ENCODE data around the gene PACSIN2.
A peak's percentile ranks its signal among the peaks of the same experiment; 100 is the strongest.
"Not testable (repeated sequence)": the region's sequence is repeated elsewhere in the genome, so short reads cannot be mapped to it uniquely, and the experiment has no call there.

PACSIN2 gene

GRCh38 chr22:42922374-42923191 lies 92.4 kb downstream of the PACSIN2 start:
- DNase-seq = peak; percentile 59

DNA sequence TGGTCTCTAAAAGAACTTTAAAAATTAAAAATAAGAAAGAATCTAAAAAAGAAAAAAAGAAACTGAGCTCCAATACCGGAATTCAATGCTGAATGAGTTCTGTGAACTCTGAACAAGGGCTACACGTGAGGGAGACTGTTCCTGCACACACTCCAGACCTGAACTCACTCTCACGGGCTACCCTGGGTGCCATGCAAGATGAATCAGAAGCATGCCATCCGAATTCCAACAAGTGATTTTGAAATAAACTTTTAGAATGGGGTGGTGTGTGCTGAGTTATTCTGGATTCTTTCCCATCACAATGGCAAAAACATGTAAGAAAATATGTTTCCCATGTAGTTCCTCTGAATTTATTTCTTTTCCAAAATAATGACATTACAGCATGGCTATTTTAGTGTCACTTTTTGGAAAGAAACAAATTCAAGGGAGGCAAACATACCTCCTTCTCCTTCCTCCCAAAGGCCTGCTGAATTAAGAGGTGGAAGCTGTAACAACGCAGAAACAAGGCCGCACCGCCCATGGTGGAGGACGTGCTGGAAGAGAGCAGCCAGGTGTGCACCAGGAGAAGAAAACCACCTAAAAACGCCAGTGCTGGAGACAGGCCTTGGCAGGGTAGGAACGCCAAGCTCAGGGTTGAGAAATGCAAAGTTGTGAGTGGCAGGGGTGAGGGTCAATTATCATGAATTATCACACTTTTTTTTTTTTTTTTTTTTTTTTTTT lies 94.7 kb downstream of the PACSIN2 start:
- DNase-seq = no peak

DNA sequence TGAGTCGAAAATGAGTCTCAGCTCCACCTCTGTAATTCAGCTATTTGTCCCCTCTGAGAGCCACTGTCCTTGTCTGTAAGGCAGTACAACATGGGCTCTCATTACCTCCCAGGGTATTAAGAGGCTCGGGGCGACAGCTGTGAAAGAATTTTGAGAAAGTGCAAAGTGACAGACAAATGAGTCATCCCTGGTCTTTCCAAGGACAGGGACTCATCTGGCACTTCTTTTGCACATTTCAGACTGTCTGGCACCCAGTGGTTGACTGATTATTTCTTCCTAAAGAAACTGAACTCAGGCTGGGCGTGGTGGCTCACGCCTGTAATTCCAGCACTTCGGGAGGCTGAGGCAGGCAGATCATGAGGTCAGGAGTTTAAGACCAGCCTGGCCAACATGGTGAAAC lies 95.8 kb downstream of the PACSIN2 start:
- DNase-seq = peak; percentile 60

GRCh38 chr22:42918500-42918899 lies 96.4 kb downstream of the PACSIN2 start:
- no peak for DNase-seq

- DNase-seq = not testable (repeated sequence)
Observed at GRCh38 chr22:42917358-42917757, 97.6 kb downstream of the PACSIN2 start.

DNA sequence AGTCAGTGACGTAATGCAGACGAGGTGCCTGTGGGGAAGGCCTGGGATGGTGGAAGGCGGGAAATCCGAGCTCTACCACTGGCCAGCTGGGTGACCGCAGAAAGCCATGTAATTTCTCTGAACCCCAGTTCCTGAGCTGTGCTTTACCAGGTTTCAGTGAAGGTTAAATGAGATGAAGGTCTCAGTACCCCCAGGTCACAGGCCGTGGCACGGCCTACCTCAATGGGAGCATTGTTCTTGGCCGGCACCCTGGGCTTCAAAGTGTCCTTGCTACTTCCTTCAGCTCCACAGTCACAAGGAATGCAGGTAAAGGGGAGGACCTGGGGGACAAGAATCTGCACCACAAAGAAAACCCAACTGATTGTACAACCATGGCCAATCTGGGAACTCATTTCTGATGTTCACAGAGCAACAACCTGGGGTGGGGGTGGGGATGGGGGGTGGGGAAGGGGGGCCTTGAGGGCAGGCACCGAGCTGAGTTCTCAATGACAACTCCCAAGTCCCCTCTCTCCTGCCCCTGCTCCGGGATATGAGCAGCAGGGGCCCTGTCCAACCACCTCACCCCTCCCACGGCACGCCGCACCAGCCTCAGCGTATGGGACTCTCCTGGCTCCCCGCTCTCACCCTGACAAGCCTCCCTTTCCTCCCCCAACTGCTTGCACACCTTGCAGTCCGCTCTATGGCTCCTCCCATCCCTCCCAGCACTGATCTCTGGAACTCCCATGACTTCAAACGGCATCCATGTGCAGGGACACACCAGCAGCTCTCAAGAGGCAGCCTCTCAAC lies 98.8 kb downstream of the PACSIN2 start:
- DNase-seq = no peak

- no peak for DNase-seq
Observed at GRCh38 chr22:42914511-42915076, 100.4 kb downstream of the PACSIN2 start.

DNA sequence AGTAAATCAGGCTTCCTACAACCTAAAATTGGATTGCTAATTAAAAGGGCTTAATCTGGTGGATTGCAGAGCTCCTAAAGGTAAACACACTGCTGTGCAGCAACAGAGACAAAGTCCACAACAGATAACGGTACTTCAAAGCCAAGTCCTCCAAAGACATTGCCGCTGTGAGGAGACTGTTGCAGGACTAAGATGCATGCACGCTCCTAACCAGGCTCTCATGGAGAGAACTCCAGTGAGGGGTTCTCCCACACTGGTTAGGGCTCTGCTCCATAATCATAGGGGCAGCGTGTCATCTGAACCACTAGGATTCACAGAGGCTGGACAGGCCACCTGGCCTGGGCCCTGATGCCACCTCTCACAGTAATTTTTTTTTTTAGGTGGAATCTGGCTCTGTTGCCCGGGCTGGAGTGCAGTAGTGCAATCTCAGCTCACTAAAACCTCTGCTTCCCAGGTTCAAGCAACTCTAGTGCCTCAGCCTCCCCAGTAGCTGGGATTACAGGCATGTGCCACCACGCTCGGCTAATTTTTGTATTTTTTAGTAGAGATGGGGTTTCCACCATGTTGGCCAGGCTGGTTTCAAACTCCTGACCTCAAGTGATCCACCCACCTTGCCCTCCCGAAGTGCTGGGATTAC lies 101.0 kb downstream of the PACSIN2 start:
- DNase-seq = no peak

GRCh38 chr22:42912059-42912458 lies 102.9 kb downstream of the PACSIN2 start:
- DNase-seq = peak; percentile 43

GRCh38 chr22:42910221-42910942 lies 104.6 kb downstream of the PACSIN2 start:
- DNase-seq = no peak

DNA sequence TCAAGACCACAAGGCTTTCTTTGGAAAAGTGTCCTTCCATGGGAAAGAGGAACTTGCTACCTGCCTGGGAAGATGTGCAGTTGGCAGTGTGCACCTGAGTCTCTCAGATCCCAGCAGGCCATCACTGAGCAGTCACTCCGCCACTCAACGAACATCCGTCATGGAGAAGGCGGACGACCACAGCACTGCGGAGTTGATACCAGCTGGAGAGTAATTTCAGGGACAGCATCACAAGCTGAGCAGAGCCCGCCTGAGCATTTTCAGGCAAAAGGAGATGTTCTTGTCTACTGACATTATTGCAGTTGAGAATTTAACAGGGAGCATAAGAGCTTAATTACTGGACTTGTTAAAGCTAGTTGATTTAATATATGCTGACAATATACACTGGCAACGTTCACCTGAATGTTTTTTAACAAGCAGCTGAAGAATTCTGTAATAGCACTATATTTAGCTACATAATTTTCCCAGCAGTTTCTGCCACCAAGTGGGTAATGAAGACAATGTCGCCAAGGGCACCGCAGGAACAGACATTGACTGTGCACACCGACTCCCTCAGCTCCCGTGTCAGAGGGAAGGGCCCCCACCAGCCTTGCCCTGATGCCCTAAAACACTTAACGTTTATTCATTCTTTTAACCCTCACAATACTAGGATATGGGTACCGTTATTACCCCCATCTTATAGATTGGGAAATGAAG lies 105.4 kb downstream of the PACSIN2 start:
- DNase-seq = no peak

- no peak for DNase-seq
Observed at GRCh38 chr22:42908374-42908746, 106.6 kb downstream of the PACSIN2 start.

DNA sequence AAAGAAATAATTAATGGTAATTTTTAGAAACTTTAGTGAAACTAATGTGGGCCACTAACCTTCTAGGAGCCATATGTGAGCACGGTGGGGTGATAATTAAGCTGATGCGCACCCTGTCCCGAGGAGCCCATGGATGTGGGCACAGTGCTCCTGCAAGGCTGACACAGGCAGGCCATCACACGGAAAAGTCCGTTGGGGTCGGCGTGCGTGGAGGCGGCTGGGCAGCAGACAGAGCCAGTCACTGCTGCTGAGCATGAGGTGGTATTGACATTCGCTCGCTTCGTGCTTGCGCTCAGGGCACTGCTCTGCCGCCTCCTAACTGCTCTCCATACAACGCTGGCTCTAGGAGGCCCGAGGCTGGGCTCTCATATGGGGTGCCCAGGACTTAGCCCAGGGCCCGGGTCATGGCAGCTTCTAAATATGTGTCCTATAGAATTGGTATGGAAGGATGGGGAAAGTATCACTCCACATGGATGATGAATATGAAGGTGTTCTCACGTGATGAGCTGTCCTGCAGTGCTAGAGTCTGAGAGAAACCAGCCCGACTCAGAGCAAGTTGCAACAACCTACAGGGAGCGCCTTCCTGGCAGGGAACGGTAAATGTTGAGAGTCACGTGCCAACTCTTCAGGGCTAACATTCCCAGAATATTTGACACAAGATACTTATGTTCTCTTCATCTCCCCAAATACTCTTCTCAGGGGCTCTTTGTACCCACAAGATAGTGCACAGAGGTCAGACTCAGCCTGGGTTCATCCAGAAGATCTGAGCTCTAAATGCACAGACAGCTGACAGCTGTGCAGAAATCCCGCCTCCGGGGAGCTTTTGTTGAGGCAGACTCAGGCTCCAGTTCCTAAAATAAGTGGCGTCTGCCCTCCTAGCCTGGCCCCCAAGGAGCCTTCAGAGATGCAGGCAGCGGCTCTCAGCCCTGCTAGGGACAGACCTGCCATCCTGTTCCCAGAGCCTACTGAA lies 107.3 kb downstream of the PACSIN2 start:
- no peak for DNase-seq

- DNase-seq = no peak
Observed at GRCh38 chr22:42906605-42907348, 108.2 kb downstream of the PACSIN2 start.

DNA sequence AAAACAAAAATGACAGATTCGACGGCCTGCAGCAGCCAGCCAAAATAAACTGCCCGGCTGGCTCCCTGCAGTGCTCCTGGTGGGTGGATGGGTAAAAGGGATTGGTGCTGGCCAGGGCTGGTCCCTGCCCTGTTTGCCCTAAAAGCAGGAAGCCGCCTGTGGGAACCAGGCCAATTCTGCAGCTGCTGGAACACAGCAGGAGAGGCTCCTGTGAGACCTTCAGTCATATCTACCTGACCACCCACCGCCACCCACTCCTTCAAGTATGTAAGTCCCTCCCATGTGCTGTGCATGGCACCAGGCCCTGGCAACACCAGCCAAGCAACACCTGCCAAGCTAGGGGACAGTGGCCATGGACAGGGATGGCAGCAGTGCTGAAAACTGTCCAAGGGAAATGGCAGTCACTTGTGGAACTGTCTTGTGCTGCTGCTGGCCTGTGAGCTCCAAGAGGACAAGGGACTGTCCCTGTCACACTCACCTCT lies 109.2 kb downstream of the PACSIN2 start:
- DNase-seq = no peak

DNA sequence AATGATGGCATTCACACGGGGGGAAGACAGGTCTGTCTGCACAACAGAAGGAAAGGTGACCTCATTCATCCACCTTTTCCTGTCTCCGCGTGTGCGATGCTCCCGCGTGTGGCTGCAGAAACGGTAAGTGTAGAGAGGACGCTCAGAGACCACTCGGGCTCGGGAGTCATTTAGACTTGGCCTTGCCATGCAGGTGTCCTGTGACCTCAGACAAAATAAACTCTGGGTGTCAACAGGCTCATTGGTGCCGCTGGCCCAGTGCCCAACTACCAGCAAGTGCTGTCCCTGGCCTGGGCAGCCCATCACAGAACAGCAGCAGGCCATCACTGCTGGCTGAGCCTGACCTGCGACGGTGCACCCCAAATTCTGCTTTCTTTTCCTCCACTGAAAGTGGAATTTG lies 109.7 kb downstream of the PACSIN2 start:
- DNase-seq = no peak

GRCh38 chr22:42904050-42904449 lies 110.9 kb downstream of the PACSIN2 start:
- no peak for DNase-seq

DNA sequence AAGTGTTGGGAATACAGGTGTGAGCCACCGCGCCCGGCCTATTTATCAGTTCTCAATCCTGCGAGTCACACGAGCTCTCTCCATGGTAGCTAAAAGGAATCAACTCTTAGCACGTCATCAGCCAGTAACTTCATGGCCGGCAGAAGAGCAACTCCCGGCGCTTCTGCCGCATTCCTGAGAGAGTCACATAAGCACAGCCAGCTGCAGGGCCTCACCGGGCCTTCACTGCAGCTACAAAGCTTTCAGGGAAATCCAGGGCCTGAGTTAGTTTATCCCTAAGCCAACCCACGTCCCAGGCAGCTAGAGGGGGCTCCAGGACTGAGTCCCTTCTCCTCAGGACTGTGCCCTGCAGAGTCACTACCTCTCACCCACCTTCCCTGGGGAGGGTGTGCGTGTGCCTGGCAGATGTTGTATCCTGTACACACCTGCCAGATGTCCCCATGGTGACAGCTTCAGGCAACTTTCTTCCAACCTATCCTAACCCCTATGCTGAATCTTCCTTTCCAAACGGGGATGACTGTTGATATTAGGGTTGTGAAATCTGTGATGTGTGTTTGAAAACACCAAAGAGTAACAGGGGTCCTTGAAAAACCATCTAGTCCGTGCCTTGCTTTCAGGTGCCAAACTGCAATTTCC lies 112.0 kb downstream of the PACSIN2 start:
- DNase-seq = no peak

All from suppressor macrophage treated with lipopolysaccharide for 4 hours (primary cell).